GM12873 (cell line): ENCODE data around the gene SYTL3.

Experiments used
- TF ChIP-seq, protein P1 (sequence below): IDR thresholded peaks from 2 replicates; pipeline ENCODE4 v1.5.1; 2012; ENCODE audit warnings: low read depth, mild to moderate bottlenecking, moderate library complexity, low read length, control low read depth; ENCODE audit not compliant: insufficient read depth; ENCODE audit errors: missing control alignments

SYTL3 gene

DNA sequence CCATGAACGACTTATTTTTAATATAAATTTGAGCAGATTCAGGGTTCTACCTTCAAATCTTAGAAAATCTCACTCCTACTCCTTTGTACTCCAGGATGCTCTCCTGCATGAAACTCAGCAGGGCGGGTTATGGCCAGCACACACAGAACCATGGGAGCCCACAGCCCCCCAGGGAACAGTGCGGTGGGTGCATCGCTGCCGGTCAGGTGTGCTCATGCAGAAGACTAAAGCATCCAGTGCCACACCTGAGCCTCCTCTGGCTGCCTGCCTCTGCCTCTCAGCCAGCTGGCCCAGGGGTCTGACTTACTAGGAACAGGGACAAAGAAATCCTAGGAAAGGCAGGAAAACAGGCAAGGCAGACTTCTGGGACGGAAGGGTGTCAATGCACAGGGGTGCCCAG is 137.5 kb downstream of the SYTL3 start:
- TF ChIP-seq, protein P1, sequence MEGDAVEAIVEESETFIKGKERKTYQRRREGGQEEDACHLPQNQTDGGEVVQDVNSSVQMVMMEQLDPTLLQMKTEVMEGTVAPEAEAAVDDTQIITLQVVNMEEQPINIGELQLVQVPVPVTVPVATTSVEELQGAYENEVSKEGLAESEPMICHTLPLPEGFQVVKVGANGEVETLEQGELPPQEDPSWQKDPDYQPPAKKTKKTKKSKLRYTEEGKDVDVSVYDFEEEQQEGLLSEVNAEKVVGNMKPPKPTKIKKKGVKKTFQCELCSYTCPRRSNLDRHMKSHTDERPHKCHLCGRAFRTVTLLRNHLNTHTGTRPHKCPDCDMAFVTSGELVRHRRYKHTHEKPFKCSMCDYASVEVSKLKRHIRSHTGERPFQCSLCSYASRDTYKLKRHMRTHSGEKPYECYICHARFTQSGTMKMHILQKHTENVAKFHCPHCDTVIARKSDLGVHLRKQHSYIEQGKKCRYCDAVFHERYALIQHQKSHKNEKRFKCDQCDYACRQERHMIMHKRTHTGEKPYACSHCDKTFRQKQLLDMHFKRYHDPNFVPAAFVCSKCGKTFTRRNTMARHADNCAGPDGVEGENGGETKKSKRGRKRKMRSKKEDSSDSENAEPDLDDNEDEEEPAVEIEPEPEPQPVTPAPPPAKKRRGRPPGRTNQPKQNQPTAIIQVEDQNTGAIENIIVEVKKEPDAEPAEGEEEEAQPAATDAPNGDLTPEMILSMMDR = no peak

DNA sequence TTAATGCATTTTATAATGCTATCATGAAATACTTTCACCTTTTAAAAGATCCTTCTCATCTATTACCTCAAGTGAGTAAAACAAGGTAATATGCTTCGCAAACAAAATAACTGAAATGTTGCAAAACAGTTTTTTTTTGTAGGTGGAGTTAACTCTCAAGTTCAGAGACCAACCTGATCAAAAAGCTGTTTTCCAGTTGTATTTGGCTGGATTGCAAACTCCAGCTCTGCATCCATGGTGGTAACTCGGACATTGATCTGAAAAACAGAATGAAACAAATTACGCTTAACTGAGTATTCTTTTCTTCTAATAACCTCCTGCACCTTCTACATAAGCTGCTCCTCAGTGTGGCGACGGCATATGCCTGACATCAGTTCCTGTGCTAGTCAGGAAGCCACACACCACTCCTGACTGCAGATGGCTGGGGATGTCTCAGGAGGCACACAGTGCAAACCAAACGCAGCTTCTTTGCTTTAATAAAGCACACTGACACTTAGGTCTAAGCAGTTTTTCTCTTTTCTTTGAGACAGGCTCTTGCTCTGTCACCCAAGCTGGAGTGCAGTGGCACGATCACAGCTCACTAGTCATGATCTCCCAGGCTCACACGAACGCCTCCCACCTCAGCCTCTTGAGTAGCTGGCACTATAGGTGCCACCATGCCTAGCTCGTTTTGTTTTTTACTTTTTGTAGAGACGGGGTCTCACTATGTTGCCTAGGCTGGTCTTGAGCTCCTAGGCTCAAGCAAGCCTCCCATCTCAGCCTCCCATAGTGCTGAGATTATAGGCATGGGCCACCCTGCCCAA is 139.5 kb downstream of the SYTL3 start:
- TF ChIP-seq, protein P1 = no peak

DNA sequence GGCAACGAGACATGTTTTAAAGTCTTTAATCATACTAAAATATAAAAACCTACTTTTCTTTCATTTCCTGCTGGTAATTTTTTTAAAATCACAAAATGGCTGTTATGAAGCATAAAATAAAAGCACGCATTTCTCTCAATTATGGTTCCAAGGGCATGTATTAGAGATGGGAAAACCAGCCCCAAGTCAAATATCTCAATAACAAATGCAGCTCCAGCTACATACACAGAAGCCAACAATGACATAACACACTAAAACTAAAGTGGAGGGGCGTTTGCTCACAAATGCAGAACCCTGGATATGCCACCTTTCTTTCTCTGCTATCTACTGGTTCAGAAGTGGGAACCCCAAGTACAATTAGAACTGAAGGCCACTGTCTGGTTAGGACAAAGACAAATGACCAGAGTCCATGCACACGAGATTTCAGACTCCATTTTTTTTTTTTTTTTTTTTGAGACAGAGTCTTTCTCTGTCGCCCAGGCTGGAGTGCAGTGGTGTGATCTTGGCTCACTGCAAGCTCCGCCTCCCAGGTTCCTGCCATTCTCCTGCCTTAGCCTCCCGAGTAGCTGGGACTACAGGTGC is 141.5 kb downstream of the SYTL3 start:
- TF ChIP-seq, protein P1 = no peak

DNA sequence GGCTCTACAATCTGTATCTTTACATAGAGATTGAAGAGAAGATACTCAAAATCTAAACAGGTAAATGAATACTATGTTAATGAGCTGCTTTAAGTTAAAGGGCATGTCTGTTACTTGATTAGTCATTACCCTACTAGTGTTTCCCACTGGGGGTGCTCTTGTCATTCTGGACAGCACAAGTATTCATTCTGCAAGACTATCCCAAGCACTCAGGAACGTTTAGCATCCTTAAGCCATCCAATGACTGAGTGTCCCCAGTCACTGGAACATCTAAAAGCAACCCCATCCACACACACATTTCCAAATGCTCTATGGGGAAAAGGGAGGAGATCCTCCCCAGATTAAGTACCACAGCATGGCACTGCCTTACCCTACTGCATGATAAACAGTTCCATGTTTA is 143.6 kb downstream of the SYTL3 start:
- TF ChIP-seq, protein P1 = peak; percentile 70

DNA sequence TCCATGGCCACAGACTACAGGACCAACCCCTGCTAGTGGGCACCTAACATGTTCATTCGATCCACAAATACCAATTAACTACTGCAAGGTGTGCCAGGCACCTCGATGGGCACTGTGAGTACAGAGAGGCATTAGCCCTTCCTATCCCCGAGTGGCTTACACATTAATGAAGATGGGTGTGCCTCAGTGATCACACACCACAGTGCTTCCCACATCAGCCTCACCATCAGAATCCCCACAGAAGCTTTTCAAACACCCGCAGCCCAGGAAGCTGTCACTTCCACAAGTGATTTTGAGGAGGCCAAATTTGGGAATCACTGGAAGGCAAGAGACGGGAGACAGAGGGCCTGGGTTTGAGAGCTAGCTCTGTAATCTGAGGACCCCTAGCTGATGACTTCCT is 145.7 kb downstream of the SYTL3 start:
- TF ChIP-seq, protein P1 = no peak

DNA sequence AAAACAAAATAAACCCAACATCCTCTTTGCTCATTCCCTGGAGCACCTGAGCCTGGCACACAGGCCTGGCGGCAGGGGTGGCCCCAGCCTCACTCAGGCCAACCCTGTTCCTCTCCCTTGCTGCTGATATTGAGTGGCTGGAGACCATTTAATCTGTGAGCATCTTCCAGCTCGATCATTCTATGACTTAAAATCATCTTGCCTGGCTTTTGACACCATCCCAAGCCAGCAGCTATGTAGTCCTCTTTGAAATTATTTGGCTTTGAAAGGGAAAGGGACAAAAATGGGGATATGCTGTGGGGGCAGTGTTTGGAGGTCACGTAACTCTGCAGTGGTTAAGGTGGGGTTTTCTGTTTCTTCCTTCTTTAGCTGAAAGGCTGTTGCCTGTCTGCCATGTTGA is 146.5 kb downstream of the SYTL3 start:
- TF ChIP-seq, protein P1 = no peak

DNA sequence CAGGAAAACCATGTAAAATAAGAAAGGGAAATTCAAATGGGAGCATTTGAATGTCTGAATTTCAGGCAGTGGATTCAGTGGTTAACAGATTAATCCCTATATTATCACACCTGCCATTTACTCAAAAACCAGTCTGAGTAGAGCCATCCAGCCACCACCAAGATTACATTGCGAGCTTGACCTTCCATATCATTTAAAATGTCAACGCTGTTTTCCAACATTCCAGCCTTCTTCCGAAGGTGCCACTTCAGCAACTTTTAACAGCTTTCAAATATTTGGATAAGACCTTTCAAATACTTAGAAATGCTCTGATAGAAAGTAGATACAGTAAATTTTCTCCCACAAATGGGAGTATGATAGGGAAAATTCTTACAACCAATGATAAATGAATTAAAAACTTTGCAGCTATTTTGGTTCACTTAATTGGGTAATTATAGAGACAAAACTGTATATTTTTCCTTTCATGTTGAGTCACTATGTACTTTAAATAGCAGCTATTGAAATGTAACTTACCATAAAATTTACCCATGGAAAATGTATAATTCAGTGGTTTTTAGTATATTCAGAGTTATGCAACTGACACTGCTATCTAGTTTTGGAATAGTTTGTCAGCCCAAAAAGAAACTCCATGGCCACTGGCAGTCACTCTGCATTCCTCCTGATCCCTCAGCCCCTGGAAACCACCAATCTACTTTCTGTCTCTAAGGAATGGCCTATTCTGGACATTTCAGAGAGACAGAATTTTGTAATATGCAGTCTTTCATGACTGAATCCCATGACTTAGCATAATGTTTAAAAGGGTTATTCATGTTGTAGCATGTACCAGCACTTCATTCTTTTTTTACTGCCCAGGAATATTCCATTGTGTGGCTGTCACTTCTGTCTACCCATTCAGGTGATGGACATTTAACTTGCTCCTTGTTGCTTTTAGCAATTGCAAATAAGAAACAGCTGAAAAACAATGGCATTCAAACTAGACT is 147.8 kb downstream of the SYTL3 start:
- TF ChIP-seq, protein P1 = no peak
